H4 (cell line): ENCODE measurements around the gene HSPA12B. TPM values are rescaled to one million over a fixed set of nuclear protein-coding genes. Genes with fewer than 3 reads are reported as not detected.

ENCODE experiments used
- DNase-seq: peaks from one replicate; pipeline ENCODE4 v3.0.0-alpha.2; 2015; ENCODE audit warnings: low spot score
- total RNA-seq: library from RNA; depleted of rRNA; stranded (reverse); fragments of >200 nt; shearing (Covaris generic); gene quantifications from 2 replicates; pipeline ENCODE4 v1.2.3, GENCODE V29; 2014

HSPA12B gene
- total RNA-seq, 1 experiment from 2014 or later, result 0.12 TPM

GRCh38 chr20:3749087-3749688, 16.7 kb downstream of the HSPA12B start:
- DNase-seq, result no peak

GRCh38 chr20:3749689-3750531, 17.4 kb downstream of the HSPA12B start:
- no peak for DNase-seq

- DNase-seq, result no peak
Measured at GRCh38 chr20:3751305-3751674, 18.8 kb downstream of the HSPA12B start.

GRCh38 chr20:3751675-3752385, 19.3 kb downstream of the HSPA12B start:
- DNase-seq, result no peak

- no peak for DNase-seq
Measured at GRCh38 chr20:3752386-3752759, 19.9 kb downstream of the HSPA12B start.

GRCh38 chr20:3753098-3753497, 20.6 kb downstream of the HSPA12B start:
- DNase-seq, result peak; percentile 49

GRCh38 chr20:3753501-3754275, 21.2 kb downstream of the HSPA12B start:
- no peak for DNase-seq

GRCh38 chr20:3754276-3754630, 21.8 kb downstream of the HSPA12B start:
- DNase-seq, result no peak

- DNase-seq, result no peak
Measured at GRCh38 chr20:3755269-3755668, 22.8 kb downstream of the HSPA12B start.

GRCh38 chr20:3755814-3756480, 23.5 kb downstream of the HSPA12B start:
- DNase-seq, result no peak

GRCh38 chr20:3757268-3757667, 24.8 kb downstream of the HSPA12B start:
- DNase-seq, result no peak

- DNase-seq, result no peak
Measured at GRCh38 chr20:3758566-3758965, 26.1 kb downstream of the HSPA12B start.

- DNase-seq, result no peak
Measured at GRCh38 chr20:3759316-3759823, 26.9 kb downstream of the HSPA12B start.

- no peak for DNase-seq
Measured at GRCh38 chr20:3759884-3760283, 27.4 kb downstream of the HSPA12B start.

- no peak for DNase-seq
Measured at GRCh38 chr20:3760655-3761348, 28.3 kb downstream of the HSPA12B start.

- no peak for DNase-seq
Measured at GRCh38 chr20:3763671-3764601, 31.5 kb downstream of the HSPA12B start.

- no peak for DNase-seq
Measured at GRCh38 chr20:3764659-3765058, 32.2 kb downstream of the HSPA12B start.

- no peak for DNase-seq
Measured at GRCh38 chr20:3765171-3765882, 32.8 kb downstream of the HSPA12B start.
